HG03575 (cell line): ENCODE measurements around the gene LRCH3.

Experiments used
- ATAC-seq: cut with Tn5 transposase; IDR thresholded peaks from one replicate; pipeline ENCODE4 v1.9.1; 2021; ENCODE audit not compliant: unreplicated experiment, insufficient number of reproducible peaks, low FRiP score; ENCODE audit errors: extremely low read depth

Gene LRCH3

DNA sequence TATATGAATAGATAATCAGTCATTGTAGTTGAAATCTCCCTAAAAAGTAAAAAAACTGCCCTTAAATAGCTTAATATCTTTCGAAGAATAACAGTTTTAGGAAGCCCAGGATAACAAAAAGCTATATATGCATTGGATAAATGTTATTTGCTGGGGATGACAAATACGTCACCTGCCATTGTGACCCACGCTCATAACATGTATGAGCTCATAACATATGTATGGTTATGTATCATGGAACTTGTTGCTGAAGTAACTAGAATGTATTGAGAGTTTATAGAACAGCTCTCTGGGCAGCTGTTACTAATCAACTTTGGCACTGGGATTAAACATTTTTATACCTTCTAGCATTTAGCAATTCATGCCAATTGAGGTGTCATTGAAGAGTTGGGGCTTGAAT lies 1.7 kb upstream of the LRCH3 start:
- no peak for ATAC-seq

DNA sequence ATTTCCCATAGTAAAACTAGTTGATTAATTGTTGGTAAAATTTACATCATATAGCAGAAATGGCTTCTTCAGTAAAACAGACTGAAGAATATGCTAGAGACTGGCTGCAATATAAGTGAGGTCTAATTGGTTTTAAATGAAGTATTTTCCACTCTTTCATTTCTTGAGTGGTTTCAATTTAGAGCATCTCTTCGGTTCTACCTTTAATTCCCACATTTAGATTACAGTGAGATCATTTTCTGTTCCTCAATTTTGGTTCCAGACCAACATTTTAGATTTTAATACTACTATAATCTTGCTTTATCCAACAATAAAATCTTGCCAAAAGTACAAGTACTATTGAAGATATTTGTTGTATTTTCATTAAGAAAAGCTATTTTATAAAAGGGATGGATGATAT lies 1.0 kb upstream of the LRCH3 start:
- ATAC-seq, result no peak

DNA sequence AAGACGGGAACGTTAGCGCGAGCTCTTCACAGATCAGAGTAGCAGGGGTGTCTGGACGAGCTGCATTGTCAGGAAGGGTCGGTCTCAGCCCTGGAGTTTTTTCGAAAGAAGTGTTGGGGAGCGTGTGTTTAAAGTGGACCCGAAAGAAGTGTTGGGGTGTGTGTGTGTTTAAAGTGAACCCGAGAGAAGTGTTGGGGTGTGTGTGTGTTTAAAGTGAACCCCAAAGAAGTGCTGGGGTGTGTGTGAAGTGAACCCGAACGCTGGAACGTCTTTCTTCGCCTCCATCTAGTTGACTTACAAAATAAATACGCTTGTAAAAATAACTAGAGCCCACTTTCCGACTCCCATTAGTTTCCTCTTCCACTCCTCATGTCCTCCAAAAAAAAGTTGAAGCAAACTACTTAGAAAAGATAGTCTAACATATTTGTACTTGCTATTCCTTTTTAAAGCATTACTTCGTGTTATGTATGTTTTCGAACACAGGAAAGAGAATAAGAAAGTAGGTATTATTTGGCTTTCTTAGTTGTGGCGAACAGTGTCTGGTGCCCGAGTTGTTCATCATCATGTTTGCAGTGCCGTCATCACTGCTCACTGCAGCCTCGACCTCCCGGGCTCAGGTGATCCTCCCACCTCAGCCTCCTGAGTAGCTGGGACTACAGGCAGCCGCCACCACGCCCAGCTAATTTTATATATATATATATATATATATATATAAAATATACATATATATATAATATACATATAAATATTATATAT lies 1.0 kb downstream of the LRCH3 start:
- ATAC-seq, result no peak

DNA sequence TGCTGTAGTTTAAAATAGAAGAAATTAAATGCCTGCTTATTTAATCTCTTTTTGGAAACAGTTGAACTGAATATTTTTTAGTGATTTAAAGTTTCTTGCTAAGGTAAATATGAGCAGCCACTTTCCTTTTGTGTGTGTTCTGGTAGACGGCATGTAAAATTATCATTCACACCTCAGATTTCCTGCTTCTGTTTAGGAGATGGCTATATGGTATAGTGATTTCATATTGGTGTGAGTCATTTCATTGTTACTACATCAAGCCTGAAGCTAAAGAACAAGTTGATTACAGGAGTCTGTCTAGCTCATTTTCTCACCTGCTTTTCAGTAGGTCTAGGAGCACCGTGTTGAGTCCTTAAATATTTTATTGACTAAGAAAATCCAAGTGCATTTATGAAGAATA lies 2.2 kb downstream of the LRCH3 start:
- no peak for ATAC-seq

DNA sequence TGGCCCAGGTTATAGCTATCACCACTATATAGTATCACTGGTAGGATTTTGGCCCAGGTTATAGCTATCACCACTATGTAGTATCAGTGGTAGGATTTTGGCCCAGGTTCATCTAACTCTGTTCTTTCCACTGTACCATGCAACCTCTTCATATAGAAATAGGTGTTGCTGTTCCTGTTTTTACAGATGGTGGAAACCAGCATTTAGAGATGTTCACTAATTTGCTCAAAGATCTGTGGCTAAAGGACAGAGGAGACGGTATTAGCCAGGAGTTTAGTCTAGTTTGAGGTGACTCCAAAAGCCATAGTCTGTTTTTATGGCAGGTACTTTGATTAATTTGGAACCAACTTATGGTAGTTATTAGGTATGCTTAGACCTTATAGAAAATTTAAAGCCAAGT lies 3.1 kb downstream of the LRCH3 start:
- ATAC-seq, result no peak

DNA sequence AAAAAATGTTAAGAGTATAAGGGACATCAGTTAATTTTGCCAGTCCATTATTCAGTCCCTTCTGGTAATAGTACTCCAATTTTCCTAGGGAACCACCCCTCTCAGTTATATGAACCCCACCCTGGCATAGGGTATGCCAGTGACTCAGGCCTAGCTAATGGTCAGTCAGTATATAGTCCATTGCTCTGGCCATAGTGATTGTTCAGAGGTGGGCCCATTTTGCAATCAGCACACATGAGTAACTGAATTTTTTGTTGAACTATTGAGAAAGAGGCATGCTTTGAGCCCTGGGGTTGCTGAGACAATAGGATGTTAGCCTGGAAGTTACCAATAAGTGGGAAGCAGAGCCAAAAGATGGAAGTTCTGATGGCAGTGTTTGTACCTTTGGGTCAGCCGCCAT lies 4.1 kb downstream of the LRCH3 start:
- no peak for ATAC-seq

DNA sequence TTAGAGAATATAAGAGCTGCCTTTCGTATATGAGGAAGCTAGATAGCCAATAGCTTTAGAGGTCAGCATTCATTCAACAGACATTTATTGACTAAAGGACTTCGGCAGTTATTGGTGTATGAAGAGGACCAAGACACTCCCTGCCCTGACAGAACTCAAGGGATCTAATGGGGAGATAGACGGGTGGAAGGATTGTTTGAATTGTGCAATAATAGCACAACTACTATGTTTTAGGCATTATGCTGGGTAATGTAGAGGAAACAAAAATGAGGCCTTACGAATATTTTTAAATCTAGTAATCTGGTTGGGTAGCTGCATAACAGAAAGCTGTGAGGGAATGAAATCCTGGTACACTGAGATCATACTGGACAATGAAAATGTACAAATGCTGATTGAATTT lies 5.0 kb downstream of the LRCH3 start:
- ATAC-seq, result no peak

DNA sequence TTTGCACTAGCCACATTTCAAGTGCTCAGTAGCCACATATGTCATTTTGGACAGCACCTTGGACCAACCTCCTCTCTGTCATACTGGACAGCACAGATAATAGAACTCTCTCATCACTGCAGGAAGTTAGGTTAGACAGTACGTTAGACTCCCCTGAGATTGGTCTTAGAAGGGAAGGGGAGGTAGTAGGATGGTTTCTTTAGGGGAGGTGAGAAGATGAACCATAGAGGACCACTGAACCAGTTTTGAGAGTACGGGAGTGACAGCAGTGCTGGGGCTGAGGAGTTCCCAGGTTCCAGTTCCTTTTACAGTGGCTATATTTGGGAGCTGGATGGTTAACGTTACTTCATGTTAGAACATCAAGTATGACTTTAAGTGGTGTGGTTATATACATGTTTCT lies 7.8 kb downstream of the LRCH3 start:
- ATAC-seq, result no peak

DNA sequence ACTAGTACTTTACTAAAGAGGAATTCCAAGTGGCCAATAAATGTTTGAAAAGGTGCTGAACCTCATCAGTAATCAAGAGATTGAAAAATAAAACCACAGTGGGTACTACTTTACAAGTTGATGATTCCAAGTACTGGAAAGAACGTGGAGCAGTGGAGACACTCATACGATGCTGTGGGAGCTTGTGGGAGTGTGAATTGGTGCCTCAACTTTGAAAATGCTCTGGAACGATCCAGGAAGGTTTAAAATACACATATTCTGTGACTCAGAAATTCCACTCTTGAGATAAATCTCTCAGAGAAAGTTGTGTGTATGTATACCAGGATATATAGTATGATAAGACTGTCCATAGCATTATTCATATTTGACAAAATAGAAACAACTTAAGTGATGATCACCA lies 9.3 kb downstream of the LRCH3 start:
- no peak for ATAC-seq

DNA sequence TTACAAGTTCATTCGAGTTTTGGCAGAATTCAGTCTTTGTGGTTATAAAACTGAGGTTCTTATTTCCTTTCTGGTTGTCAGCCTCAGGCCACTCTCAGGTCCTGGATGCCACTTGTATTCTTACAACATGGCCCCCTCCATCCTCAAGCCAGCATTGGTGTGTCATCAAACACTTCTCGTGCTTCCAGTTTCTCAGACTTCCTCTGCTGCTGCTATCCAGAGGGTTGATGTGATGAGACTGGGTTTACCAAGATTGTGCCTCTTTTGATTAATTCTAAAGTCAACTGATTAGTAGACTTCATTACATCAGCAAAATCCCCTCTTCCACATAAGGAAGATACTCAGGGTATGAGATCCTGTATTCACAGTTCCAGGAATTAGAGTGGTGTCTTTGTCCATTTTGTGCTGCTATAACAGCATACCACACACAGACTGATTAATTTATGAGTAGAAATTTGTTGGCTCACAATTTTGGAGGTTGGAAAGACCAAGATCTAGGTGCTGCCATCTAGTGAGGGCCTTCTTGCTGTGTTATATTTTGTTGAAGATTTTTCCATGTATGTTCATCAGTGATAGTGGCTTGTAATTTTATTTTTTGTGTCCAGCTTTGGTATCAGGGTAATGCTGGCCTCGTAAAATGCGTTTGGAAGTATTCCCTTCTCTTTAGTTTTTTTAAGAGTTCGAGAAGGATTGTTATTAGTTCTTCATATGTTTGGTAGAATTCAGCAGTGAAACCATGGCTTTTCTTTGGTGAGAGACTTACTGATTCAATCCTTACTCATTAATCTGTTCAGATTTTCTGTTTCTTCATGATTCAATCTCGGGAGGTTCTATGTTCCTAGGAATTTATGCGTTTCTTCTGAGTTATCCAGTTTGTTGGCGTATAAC lies 11.1 kb downstream of the LRCH3 start:
- no peak for ATAC-seq

DNA sequence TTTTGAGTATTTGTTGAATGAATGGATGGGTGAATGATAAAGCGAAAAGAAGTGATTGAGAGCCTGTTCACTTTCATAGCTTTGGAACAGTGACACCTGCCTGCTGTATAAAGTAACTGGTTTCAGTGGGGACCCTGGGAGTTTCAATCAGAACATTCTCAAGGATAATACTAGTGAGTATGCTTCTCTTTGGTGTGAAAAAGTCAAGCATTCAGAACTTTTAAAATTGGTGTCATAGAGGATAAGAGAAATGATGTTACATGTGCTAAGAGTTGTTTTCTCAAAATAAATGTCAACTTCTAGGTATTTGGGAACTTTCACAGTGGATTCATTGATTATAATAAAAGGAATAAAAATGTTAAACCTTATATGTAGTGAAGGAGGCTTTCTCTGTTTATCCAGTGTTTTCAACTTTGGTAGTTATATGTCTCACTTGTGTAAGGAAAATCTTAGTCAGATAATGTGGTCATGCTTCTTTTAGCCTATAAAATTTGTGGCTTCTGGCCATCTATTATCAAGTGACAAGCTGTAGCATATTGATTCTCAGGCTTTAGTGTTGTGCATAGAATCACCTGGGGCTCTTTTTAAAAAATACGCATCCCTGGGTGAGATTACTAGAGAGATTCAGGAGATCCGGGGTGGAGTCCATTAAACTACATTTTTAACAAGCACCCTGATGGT lies 11.9 kb downstream of the LRCH3 start:
- no peak for ATAC-seq

DNA sequence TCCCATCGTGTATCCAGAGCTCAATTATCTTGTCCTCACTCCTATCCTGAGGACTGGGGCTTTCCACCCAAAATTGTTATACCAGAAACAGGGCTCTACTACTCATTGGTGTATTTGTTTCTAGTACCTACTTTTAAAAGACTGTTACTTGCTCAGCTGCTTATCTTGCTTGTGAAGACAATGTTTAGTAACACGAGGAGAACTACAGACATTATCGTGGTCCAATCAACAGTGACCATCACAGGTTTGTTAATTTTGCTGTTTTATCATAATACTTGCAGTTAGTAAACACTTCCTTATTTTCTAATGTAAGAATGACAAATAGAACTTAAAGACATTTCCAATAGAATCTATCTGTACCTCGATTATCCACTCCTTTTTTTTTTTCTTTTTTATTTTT lies 13.5 kb downstream of the LRCH3 start:
- ATAC-seq, result no peak

DNA sequence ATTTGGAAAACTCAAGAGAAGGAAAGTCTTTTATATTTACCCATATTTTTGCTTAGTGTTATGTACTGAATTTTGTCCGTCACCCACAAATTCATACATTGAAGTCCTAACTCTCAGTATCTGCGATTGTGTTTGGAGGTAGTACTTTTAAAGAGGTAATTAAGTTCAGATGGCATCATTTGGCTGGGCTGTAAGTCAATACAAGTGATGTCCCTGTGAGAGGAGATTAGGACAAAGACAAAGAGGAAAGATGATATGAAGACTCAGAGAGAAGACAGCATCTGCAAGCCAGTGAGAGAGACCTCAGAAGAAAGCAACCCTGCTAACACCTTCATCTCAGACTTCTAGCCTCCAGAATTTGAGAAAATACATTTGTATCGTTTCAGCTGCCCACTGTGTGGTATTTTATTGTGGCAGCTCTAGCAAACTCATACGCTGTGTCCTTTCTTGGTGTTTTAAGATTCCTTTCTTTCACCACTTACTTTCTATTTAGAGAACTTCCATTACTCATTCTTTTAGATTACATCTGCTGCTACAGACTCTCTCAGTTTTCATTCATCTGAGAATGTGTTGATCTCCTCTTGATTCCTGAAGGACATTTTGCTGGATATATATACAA lies 17.0 kb downstream of the LRCH3 start:
- ATAC-seq, result no peak

DNA sequence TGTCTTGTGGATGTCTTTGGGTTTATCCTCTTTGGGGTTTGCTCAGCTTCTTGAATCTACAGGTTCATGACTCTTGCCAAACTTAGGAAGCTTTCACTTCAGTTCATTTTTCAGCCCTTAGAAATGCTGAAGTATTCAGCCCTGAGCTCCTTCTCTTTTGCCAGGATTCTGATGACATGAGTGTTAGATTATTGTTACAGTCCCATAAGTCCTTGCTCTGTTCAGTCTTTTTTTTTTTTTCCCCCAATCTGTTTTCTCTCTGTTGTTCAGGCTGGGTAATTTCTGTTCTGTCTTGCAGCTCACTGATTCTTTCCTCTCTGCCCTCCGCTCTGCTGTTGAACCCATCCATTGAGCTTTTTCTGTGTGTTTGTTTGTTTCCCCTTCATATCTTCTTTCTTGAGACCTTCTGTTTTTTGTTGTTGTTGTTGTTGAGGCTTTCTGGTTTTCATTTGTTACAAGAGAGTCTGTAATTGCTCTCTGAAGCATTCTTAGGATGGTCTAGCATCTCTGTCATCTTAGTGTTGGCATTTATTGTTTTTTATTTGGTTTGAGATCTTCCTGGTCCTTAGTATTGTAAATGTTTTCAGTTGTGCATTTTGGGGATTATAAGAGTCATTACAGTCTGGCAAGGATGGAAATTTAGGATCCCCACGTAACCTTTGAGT lies 18.4 kb downstream of the LRCH3 start:
- ATAC-seq, result no peak

DNA sequence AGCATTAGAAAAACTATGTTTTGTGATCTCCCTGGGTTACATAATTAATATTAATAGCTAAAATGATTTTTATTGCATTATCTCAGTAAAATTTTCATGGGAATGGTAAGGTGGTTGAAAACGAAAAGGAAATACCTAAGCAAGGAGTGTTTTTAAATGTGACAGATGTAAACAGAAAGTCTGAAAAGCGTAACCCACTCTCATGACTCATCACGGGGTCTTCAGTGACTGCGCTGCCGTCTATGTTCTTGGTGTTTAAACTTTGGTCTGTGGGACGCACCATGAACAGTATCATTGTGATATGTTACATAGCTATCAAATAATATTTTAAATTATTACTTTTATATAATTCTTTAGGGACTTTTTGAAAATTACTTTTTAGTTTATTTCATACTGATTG lies 19.8 kb downstream of the LRCH3 start:
- ATAC-seq, result no peak

DNA sequence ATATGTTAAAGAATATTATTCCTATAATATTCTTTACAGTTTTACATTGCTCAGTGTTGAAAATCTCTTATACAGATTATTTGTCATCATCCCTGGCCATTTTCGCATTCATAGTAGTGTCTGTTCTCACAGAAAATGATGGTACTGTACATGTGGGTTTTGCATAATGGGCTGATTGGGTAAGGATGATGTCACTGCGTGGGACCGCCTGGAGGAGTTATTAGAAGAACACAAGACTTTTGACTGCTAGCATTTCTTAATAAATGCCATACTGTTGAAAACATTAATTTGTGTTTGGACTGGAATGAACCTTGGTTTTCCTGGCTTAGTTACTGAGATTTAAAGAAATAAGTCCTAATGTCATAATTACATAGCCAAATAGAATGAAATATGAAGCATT lies 20.3 kb downstream of the LRCH3 start:
- no peak for ATAC-seq

DNA sequence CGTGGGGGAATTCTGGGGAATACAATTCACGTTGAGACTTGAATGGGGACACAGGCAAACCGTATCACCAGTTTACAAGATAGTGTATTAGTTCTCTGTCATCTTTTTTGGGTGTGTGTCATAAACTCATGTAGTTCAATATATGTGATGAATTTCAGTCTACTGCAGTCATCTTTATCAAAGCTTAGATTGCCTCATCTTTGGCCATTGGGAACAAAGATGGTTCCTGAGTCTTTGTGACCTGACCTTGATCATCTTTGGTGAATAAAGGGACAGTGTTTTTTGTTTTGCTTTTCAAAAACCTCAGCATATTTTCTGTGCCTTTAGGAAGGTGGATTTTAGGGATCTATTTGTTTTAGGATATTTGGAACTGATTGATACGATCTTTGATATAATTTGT lies 23.3 kb downstream of the LRCH3 start:
- no peak for ATAC-seq

DNA sequence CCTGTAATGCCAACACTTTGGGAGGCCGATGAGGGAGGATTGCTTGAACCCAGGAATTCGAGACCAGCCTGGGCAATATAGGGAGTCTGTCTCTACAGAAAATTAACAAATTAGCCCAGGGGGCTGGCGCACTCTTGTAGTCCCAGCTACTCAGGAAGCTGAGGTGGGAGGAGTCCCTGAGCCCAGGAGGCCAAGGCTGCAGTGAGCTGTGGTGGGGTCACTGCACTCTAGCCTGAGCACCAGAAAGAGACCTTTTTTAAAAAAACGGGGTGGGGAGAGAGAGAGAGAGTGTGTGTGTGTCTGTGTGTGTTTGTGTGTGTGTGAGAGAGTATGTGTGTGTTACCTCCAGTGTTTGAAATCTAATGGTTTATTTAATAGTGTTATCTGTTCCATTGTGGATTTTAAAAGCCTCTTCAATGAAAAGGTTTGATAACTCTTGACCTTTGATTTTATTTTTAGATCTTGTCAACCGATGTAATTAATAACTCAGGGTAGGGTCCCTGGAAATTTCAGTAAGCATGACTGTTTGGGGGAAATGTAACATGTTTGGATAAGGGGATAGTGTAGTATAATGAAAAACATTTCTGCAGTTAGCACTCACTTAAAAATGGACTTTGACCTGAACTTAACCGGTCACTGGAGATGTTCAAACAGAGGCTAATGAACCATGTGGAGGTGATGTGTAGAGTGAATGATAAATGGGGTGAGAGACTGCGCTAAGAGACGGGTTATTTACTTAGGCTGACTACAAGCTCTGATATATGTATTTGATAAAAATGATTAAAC lies 29.7 kb downstream of the LRCH3 start:
- ATAC-seq, result no peak
